ENCODE data around the gene SUSD6.

- TF ChIP-seq POLR2AphosphoS5 (IDR thresholded peaks at IDR 0.05; ENCODE audit: borderline replicate concordance, low read depth, low read length) (no peak), EZH2 (IDR thresholded peaks at IDR 0.05) (no peak)
These were observed 115.5 kb downstream of the SUSD6 start for GRCh38 chr14:69726761-69727511.
